ENCODE results near the gene ZNF646. TPM values are rescaled to one million over a fixed set of nuclear protein-coding genes. Genes with fewer than 3 reads are reported as not detected.

The ZNF646 gene
- total RNA-seq, 2 experiments from 2014 or later = 22.0 to 24.4 TPM

GRCh38 chr16:31131841-31132271 is 57.6 kb downstream of the ZNF646 start:
- H3K9me3 Mint-ChIP-seq = no peaks in the 10 kb centered on the region
- ChIA-PET POLR2A (interaction anchor here (0.7 to 0.9 kb wide), 2 partner anchors 11 to 14 kb away, joined by 3 to 4 read pairs; partner anchors contain the start of gene KAT8), CTCF (interaction anchor here (1.1 to 3.0 kb wide), 2 partner anchors 10 to 11 kb away, joined by 3 to 12 read pairs; no protein-coding TSS in a partner anchor)
- H3K4me3 Mint-ChIP-seq = no peak overlapping the region
- peaks cover 2% of the 10 kb centered on the region for H3K4me1 Mint-ChIP-seq (ENCODE audit: low read depth)
- no peak for TF ChIP-seq CTCF (IDR thresholded peaks at IDR 0.05)
- peaks cover 7% of the 10 kb centered on the region for H3K36me3 Mint-ChIP-seq (ENCODE audit: low read depth)
- ATAC-seq (no peak), DNase-seq (no peak)
- H3K27me3 Mint-ChIP-seq = no peaks in the 10 kb centered on the region
- H3K27ac Mint-ChIP-seq = no peak overlapping the region
- intact Hi-C loops (cut with micrococcal nuclease) = no loop called here

DNA sequence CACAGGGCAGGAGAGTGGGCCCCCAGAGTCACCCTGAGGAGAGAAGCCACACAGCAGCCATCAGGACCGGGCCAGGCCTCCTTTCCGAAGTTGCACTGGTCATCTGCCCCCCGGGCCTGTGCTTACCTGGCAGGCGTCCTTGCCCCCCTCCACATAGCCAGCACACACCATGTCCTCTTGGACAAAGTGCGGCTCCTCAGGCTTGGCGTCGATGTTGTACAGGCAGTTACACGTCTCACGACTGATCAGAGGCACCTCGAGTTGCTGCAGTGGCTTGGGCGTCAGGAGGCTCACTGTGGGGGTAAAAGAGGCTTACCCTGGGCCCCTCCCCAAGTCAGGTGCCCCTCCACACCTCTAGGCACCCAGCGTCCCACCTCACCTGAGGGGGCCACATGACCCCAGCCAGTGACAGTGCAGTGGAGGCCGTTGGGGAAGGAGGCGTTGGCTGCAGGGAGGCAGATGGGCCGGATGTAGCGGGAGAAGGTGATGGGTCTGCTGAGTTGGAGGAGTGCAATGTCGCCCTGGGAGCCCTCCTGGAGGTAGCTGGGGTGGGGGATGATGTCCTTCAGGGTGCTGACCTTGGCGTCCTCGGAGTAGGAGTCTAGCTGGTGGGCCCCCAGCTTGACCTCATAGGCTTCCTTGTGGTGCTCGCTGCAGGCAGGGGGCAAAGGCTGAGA is 58.2 kb downstream of the ZNF646 start:
- Mint-ChIP-seq H3K27me3 (no peaks in the 10 kb centered on the region), H3K27ac (no peak overlapping the region), H3K9me3 (no peaks in the 10 kb centered on the region), H3K4me1 (ENCODE audit: low read depth) (peaks cover 2% of the 10 kb centered on the region), H3K36me3 (ENCODE audit: low read depth) (peaks cover 6% of the 10 kb centered on the region), H3K4me3 (no peak overlapping the region)
- ChIA-PET CTCF (no interaction called here), POLR2A (interaction anchor here (0.7 to 1.1 kb wide), 3 partner anchors 10 to 47 kb away, joined by 3 to 6 read pairs (median 4); partner anchors contain the start of gene FUS)
- ATAC-seq (no peak), DNase-seq (no peak)
- TF ChIP-seq CTCF (IDR thresholded peaks at IDR 0.05) = no peak
- intact Hi-C loops (cut with micrococcal nuclease) = no loop called here

DNA sequence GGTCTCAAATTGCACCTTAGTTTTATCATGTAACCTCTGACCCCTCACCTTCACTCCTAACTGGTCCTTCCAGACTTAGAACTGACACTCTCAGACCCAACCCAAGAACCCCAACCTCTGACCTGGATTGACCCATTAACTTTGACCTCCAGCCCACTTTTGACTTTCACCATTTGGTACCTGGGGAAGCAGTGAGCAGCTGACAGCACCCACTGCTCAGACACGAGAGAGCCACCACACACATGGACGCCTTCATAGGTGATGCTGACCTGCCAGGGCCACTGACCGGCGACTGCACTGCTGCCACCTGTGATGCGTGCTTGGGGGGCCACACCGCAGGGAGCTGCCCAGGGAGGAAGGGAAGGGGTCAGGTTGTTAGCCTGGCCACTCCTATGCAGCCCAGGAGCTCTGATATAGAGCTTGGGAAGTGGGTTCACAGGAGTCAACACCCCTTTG is 58.9 kb downstream of the ZNF646 start:
- Mint-ChIP-seq H3K27me3 (no peaks in the 10 kb centered on the region), H3K4me3 (no peak overlapping the region), H3K4me1 (ENCODE audit: low read depth) (peaks cover 2% of the 10 kb centered on the region), H3K9me3 (no peaks in the 10 kb centered on the region), H3K36me3 (ENCODE audit: low read depth) (no peaks in the 10 kb centered on the region), H3K27ac (no peak overlapping the region)
- ATAC-seq (no peak), DNase-seq (no peak)
- intact Hi-C loops (cut with micrococcal nuclease) = no loop called here
- CTCF ChIA-PET = interaction anchor here (1.2 kb wide), 1 partner anchor 8 kb away, joined by 3 read pairs; no protein-coding TSS in a partner anchor
- POLR2A ChIA-PET = interaction anchor here (1.0 to 1.1 kb wide), 2 partner anchors 9 to 47 kb away, joined by 4 to 6 read pairs; partner anchors contain the start of gene FUS
- TF ChIP-seq CTCF (IDR thresholded peaks at IDR 0.05) = no peak

Other genes starting within 250 kb of the ZNF646 start
- 10 to 100 TPM; 21.8 to 23.6 TPM for gene BCL7C, start 180.3 kb upstream of the ZNF646 start, total RNA-seq
- gene CTF1, start 177.8 kb upstream of the ZNF646 start, total RNA-seq = under 1 TPM; 0.31 to 0.32 TPM
- 10 to 100 TPM; 21.1 to 22.0 TPM for gene FBXL19, start 150.8 kb upstream of the ZNF646 start, total RNA-seq
- 10 to 100 TPM in 1 of 2 experiments, 1 to 10 TPM in 1; 7.6 to 10.9 TPM for gene ORAI3, start 125.4 kb upstream of the ZNF646 start, total RNA-seq
- gene SETD1A, start 116.7 kb upstream of the ZNF646 start, total RNA-seq = 10 to 100 TPM; 18.0 to 19.2 TPM
- 1 to 10 TPM in 1 of 2 experiments, under 1 TPM in 1; 0.45 to 1.3 TPM for gene HSD3B7, start 89.2 kb upstream of the ZNF646 start, total RNA-seq
- gene STX1B, start 63.8 kb upstream of the ZNF646 start, total RNA-seq = 1 to 10 TPM; 1.1 to 1.8 TPM
- gene STX4, start 40.9 kb upstream of the ZNF646 start, total RNA-seq = 10 to 100 TPM; 25.2 to 27.7 TPM
- gene ZNF668, start 182 bp upstream of the ZNF646 start, total RNA-seq = 10 to 100 TPM; 16.2 to 18.8 TPM
- 1 to 10 TPM; 5.5 to 8.6 TPM for gene PRSS53, start 14.5 kb downstream of the ZNF646 start, total RNA-seq
- 10 to 100 TPM; 68.5 to 71.5 TPM for gene VKORC1, start 20.4 kb downstream of the ZNF646 start, total RNA-seq
- 10 to 100 TPM; 55.1 to 58.7 TPM for gene BCKDK, start 34.0 kb downstream of the ZNF646 start, total RNA-seq
- 10 to 100 TPM; 55.6 to 58.7 TPM for gene KAT8, start 43.2 kb downstream of the ZNF646 start, total RNA-seq
- not detected for gene PRSS8, start 61.3 kb downstream of the ZNF646 start, total RNA-seq
- gene PRSS36, start 75.6 kb downstream of the ZNF646 start, total RNA-seq = under 1 TPM; 0.18 to 0.72 TPM
- 100 to 1,000 TPM; 486 to 533 TPM for gene FUS, start 105.7 kb downstream of the ZNF646 start, total RNA-seq
- 1 to 10 TPM; 5.9 to 6.1 TPM for gene PYCARD, start 128.3 kb downstream of the ZNF646 start, total RNA-seq
- gene TRIM72, start 139.7 kb downstream of the ZNF646 start, total RNA-seq = not detected
- not detected for gene PYDC1, start 142.7 kb downstream of the ZNF646 start, total RNA-seq
- gene ITGAM, start 185.6 kb downstream of the ZNF646 start, total RNA-seq = under 1 TPM; 0.88 to 0.96 TPM

Measured in activated CD8-positive, alpha-beta T cell treated with anti-CD3 and anti-CD28 coated beads for 36 hours (primary cell).